Fibroblast of villous mesenchyme (primary cell): ENCODE data around the gene MAP3K3. TPM values are rescaled to one million over a fixed set of nuclear protein-coding genes. Genes with fewer than 3 reads are reported as not detected.

ENCODE experiments used
- DNase-seq: peaks from one replicate; pipeline ENCODE4 v3.0.0-alpha.2; 2010; ENCODE audit warnings: low read depth
- H3K4me3 ChIP-seq: 2 replicates; pipeline ENCODE4 v1.5.1; 2011; ENCODE audit warnings: low read depth, mild to moderate bottlenecking, low read length
- CTCF ChIP-seq: IDR thresholded peaks from 2 replicates; pipeline ENCODE4 v1.5.1; 2012; ENCODE audit warnings: low read depth, mild to moderate bottlenecking, low read length; ENCODE audit not compliant: insufficient read depth
- total RNA-seq: library from RNA; depleted of rRNA; stranded (reverse); fragments of >200 nt; gene quantifications from 2 replicates; pipeline ENCODE4 v1.2.3, GENCODE V29; 2012

The MAP3K3 gene
- total RNA-seq, 1 donor: 34.1 TPM

- DNase-seq: no peak
- H3K4me3 ChIP-seq: no peak overlapping the region
- TF ChIP-seq CTCF: no peak
Measured at GRCh38 chr17:63703556-63704258, 81.5 kb downstream of the MAP3K3 start.

GRCh38 chr17:63704259-63704576, 82.0 kb downstream of the MAP3K3 start:
- DNase-seq: no peak
- H3K4me3 ChIP-seq: no peak overlapping the region
- no peak for TF ChIP-seq CTCF

- no peak overlapping the region for H3K4me3 ChIP-seq
- no peak for TF ChIP-seq CTCF
- no peak for DNase-seq
Measured at GRCh38 chr17:63704836-63705235, 82.6 kb downstream of the MAP3K3 start.

GRCh38 chr17:63705657-63706056, 83.4 kb downstream of the MAP3K3 start:
- H3K4me3 ChIP-seq: no peak overlapping the region
- DNase-seq: no peak
- TF ChIP-seq CTCF: no peak

- no peak overlapping the region for H3K4me3 ChIP-seq
- DNase-seq: no peak
- TF ChIP-seq CTCF: no peak
Measured at GRCh38 chr17:63706336-63707082, 84.3 kb downstream of the MAP3K3 start.

- no peak for TF ChIP-seq CTCF
- H3K4me3 ChIP-seq: no peak overlapping the region
- no peak for DNase-seq
Measured at GRCh38 chr17:63707151-63707550, 84.9 kb downstream of the MAP3K3 start.
